Measurements from ENCODE around the gene ALPI.

- TF ChIP-seq CTCF (conservative IDR thresholded peaks at IDR 0.05) (no peak), EZH2 (IDR thresholded peaks at IDR 0.05; ENCODE audit: low read depth) (no peak)
Measured at GRCh38 chr2:232460171-232460570, 4.2 kb downstream of the ALPI start.

All from PC-9 (cell line).